Ovary (tissue), 9 donors: ENCODE measurements around the gene PPP1R1C. TPM values are rescaled to one million over a fixed set of nuclear protein-coding genes. Genes with fewer than 3 reads are reported as not detected.

ENCODE experiments used
- DNase-seq, 5 donors: peaks; one replicate each; pipeline ENCODE4 v3.0.0-alpha.2; 2019 to 2020
- H3K27ac ChIP-seq, 2 donors: fragments of 200-600 bp; one replicate each; pipeline versions ENCODE4 v1.5.1 to v1.8.0; 2019 to 2022
- H3K27me3 ChIP-seq: fragments of 200-600 bp; one replicate; pipeline ENCODE4 v1.8.0; 2022
- H3K36me3 ChIP-seq: fragments of 200-600 bp; sonication (generic); one replicate; pipeline ENCODE4 v1.5.1; 2019
- H3K4me1 ChIP-seq: one replicate; pipeline ENCODE4 v1.8.1; 2013; ENCODE audit warnings: mild to moderate bottlenecking, moderate library complexity; ENCODE audit not compliant: insufficient read depth
- H3K4me3 ChIP-seq: fragments of 200-600 bp; sonication (generic); one replicate; pipeline ENCODE4 v1.5.1; 2017
- H3K9me3 ChIP-seq, 2 donors: fragments of 200-600 bp in 1 of 2; sonication (generic) in 1 of 2; one replicate each; pipeline versions ENCODE4 v1.5.1 to v1.8.1; 2013 to 2019; ENCODE audit warnings: mild to moderate bottlenecking in 1 of 2, moderate library complexity in 1 of 2
- EP300 ChIP-seq: sonication (generic); formaldehyde crosslinking; IDR thresholded peaks from one replicate; pipeline ENCODE4 v1.6.1; 2017; ENCODE audit warnings: antibody characterized with exemption
- POLR2A ChIP-seq: fragments of 450-650 bp; IDR thresholded peaks from one replicate; pipeline ENCODE4 v1.6.1; 2017; ENCODE audit warnings: antibody characterized with exemption, mild to moderate bottlenecking, moderate library complexity
- WGBS, 3 donors: extraction: QIAGEN DNeasy Blood & Tissue Kit in 1 of 3; methylation state at CpG; one replicate each; pipeline versions ENCODE4 v1.1.5 to v1.1.7; 2013 to 2017; 5-methylcytosine and 5-hydroxymethylcytosine counted together
- intact Hi-C, 4 donors: fragments of 100-400 bp; cut with DNase I; formaldehyde crosslinking; loops; one replicate each; pipeline versions ENCODE4 v1.11.0 to v1.15.1; 2022 to 2023
- polyA plus RNA-seq, 2 donors: library from polyadenylated mRNA; stranded (reverse); fragments of 200-250 nt in 1 of 2; fragments of 350-450 nt in 1 of 2; fragmentation: Illumina TruSeq in 1 of 2; extraction: RNeasy Lipid Tissue Mini Kit (QIAGEN cat#74804) in 1 of 2; gene quantifications; one replicate each; pipeline ENCODE4 v1.2.3, GENCODE V29; 2013 to 2014
- total RNA-seq, 7 donors: library from RNA; depleted of rRNA in 2 of 7; stranded (reverse); fragments of >200 nt in 2 of 7; fragmentation: NEBNext Ultra II Directional in 3 of 7; extraction: Animal tissue kit (Norgen Biotek cat#: 25700) in 3 of 7; gene quantifications; one replicate each; pipeline versions ENCODE4 v1.1.0 to v1.2.4, GENCODE V29; 2016 to 2023
- TF ChIP-seq, protein P1 (sequence below), 3 donors: fragments of 450-650 bp in 2 of 3; fragments of 200-600 bp in 1 of 3; IDR thresholded peaks; one replicate each; pipeline versions ENCODE4 v1.5.1 to v1.8.0; 2016 to 2022; ENCODE audit warnings: antibody characterized with exemption in 3 of 3, mild to moderate bottlenecking in 1 of 3
- donor health status: DM: no; HTN: no; CAD: no; lungs with moderate emphysema.
- donor health status: DM: no; HTN: no; CAD: no.
- donor health status: Bipolar disorder and iron deficiency.
- donor health status: DM: yes; HTN: yes; CAD: no.
- donor health status: DM: no; HTN: no; CAD: no.
- donor health status: DM: yes; HTN: yes; CAD: no.

PPP1R1C gene
- total and polyA plus RNA-seq, 9 donors, result 0.10 to 1.1 (median 0.76) TPM; not detected in 5

DNA sequence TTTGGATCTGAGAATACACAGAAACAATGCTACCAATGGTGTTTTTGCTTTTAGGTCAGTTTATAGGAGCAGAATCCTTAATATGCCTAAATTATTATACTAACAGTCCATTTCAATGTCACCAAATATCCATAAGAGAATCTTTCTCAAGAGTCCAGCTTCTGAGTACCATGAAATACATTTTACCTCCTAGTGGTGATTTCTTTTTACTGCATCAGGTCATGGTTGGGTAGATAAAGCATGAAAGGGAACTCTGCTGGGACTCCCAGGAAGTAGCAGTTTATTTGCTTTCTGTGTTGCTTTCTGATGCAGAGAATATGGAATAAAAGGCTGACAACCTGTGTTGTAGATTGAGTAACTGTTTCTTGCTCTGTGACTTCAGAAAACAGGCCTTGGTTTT is 115.6 kb downstream of the PPP1R1C start:
- no peaks in the 10 kb centered on the region for H3K27me3 ChIP-seq
- DNase-seq, result no peak
- no peaks in the 10 kb centered on the region for H3K36me3 ChIP-seq
- TF ChIP-seq EP300 (no peak), POLR2A (no peak)
- TF ChIP-seq, protein P1, sequence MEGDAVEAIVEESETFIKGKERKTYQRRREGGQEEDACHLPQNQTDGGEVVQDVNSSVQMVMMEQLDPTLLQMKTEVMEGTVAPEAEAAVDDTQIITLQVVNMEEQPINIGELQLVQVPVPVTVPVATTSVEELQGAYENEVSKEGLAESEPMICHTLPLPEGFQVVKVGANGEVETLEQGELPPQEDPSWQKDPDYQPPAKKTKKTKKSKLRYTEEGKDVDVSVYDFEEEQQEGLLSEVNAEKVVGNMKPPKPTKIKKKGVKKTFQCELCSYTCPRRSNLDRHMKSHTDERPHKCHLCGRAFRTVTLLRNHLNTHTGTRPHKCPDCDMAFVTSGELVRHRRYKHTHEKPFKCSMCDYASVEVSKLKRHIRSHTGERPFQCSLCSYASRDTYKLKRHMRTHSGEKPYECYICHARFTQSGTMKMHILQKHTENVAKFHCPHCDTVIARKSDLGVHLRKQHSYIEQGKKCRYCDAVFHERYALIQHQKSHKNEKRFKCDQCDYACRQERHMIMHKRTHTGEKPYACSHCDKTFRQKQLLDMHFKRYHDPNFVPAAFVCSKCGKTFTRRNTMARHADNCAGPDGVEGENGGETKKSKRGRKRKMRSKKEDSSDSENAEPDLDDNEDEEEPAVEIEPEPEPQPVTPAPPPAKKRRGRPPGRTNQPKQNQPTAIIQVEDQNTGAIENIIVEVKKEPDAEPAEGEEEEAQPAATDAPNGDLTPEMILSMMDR (IDR thresholded peaks at IDR 0.05), result no peak
- H3K4me1 ChIP-seq, result no peaks in the 10 kb centered on the region
- no peaks in the 10 kb centered on the region for H3K9me3 ChIP-seq
- no peak overlapping the region for H3K4me3 ChIP-seq
- H3K27ac ChIP-seq, result no peak overlapping the region
- intact Hi-C loops, result no loop called here

DNA sequence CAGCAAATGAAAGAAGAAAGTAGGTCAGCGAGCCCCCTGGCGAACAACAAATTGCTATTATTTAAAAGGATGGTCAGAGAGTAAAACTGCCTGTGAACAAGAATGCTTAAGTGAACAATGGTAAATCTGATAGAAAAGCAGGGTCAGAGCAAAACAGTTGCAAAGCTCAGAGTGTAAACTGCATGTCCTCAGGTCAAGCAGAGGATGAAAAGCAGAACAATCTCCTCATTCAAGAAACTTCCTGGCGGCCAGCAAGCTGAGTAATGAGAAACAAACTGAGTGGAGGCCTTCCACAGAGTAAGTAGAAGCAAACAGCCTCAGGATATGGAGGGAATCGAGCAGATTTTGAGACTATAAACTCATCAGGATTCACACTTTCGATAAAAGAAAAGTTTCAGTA is 117.9 kb downstream of the PPP1R1C start:
- TF ChIP-seq EP300 (no peak), POLR2A (no peak)
- TF ChIP-seq, protein P1 (IDR thresholded peaks at IDR 0.05), result no peak
- WGBS, 3 donors, result 72 to 77% (median 73%) methylated on average over 5 of the region's 5 CpGs
- H3K27ac ChIP-seq, result no peak overlapping the region

DNA sequence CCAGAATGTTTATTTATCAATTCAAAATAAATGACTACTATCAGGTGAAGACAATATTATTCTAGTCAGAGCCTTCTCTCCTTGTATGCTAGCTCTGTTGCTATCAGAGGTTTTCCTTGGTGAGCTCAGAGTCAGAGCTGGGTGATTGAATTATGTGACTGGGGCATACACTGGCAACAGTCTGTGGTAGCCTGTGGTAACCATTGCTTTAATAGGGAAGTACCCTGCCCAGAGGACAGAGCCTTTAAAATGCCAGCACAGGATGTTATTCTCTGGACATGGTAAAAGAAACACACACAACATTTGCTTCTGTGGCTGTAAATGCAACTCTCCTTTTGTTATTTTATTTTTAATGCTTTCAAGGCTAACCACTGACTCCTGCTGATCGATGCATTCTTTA is 124.7 kb downstream of the PPP1R1C start:
- H3K27me3 ChIP-seq, result no peaks in the 10 kb centered on the region
- no peaks in the 10 kb centered on the region for H3K36me3 ChIP-seq
- no peak overlapping the region for H3K27ac ChIP-seq
- intact Hi-C loops, result no loop called here
- TF ChIP-seq EP300, result no peak
- no peak for TF ChIP-seq POLR2A
- no peaks in the 10 kb centered on the region for H3K4me1 ChIP-seq
- no peak for DNase-seq
- WGBS, 3 donors, result 24 to 47% (median 33%) methylated on average over 1 of the region's 1 CpG
- no peaks in the 10 kb centered on the region for H3K9me3 ChIP-seq
- H3K4me3 ChIP-seq, result no peak overlapping the region

More for the DNA sequence above, 117.9 kb downstream of the PPP1R1C start:
- H3K36me3 ChIP-seq, result no peaks in the 10 kb centered on the region
- no peaks in the 10 kb centered on the region for H3K27me3 ChIP-seq
- H3K4me1 ChIP-seq, result no peaks in the 10 kb centered on the region
- no peak for DNase-seq
- no peaks in the 10 kb centered on the region for H3K9me3 ChIP-seq
- no peak overlapping the region for H3K4me3 ChIP-seq
- intact Hi-C loops, result no loop called here

DNA sequence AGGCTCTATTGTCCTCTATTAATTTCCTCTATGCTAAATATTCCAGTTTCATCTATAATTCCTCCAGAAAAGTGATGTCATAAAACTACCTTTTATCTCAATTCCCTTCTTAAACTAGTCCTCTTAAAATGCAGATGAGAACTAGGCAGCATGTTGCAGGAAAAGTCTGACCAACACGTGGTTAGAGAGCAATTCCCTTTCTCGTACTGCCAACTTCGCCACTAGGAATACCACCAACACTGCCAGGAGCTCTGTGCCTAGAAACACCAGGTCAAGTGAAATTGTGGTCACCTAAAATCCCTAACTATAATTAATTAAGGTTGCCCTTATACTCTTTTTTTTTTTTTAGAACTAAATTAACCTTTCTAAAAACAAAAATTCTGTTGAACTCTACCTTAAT is 127.7 kb downstream of the PPP1R1C start:
- no peak for TF ChIP-seq POLR2A
- no peak for TF ChIP-seq EP300
- TF ChIP-seq, protein P1 (IDR thresholded peaks at IDR 0.05), result no peak
- 83 to 92% (median 92%) methylated on average over 3 of the region's 3 CpGs for WGBS, 3 donors
- Histone ChIP-seq H3K9me3 (no peaks in the 10 kb centered on the region), H3K4me1 (no peaks in the 10 kb centered on the region), H3K27me3 (no peaks in the 10 kb centered on the region), H3K36me3 (no peaks in the 10 kb centered on the region), H3K4me3 (no peak overlapping the region), H3K27ac (no peak overlapping the region)
- intact Hi-C loops, result no loop called here
- DNase-seq, result no peak

DNA sequence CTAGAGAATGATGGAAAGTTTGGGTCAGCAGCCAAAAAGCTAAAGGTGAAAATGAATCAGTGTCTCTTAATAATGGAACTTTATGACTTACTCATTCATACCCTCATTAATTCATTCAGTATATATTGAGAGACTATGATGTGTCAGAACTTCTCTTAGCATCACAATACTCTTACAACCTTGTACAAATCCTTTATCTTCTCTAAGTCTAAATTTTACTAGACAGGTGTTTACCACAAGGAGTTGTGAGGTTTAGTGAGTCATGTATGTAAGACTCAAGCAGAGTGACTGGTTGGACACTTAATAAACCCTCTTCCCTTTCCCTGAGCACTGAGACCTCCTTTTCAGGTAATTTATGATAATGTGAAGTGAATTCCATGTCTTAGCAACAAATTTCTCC is 129.6 kb downstream of the PPP1R1C start:
- Histone ChIP-seq H3K4me3 (no peak overlapping the region), H3K27me3 (no peaks in the 10 kb centered on the region), H3K9me3 (no peaks in the 10 kb centered on the region), H3K27ac (no peak overlapping the region), H3K4me1 (no peaks in the 10 kb centered on the region), H3K36me3 (no peaks in the 10 kb centered on the region)
- TF ChIP-seq POLR2A (no peak), EP300 (no peak)
- TF ChIP-seq, protein P1 (IDR thresholded peaks at IDR 0.05), result no peak
- intact Hi-C loops, result no loop called here
- DNase-seq, result no peak
